Smooth muscle cell (in vitro differentiated cells): Measurements from ENCODE around the gene KIF21A. TPM values are rescaled to one million over a fixed set of nuclear protein-coding genes. Genes with fewer than 3 reads are reported as not detected.

Experiments used
- DNase-seq: peaks from one replicate; lab custom pipeline; 2025; ENCODE audit not compliant: unreplicated experiment; lab: John Stamatoyannopoulos, UW
- H2AFZ ChIP-seq: fragments of 200-600 bp; sonication (generic); 2 replicates; pipeline ENCODE4 v1.6.0; 2016; ENCODE audit warnings: antibody characterized with exemption, low read depth, mild to moderate bottlenecking
- H3F3A ChIP-seq: fragments of 200-600 bp; sonication (generic); 2 replicates; pipeline ENCODE4 v1.6.0; 2017; ENCODE audit warnings: antibody characterized with exemption, low read depth
- H3K27ac ChIP-seq: fragments of 200-600 bp; sonication (generic); 2 replicates; pipeline ENCODE4 v1.5.1; 2016; ENCODE audit warnings: low read depth, mild to moderate bottlenecking
- H3K27me3 ChIP-seq: fragments of 200-600 bp; sonication (generic); 2 replicates; pipeline ENCODE4 v1.6.1; 2016; ENCODE audit warnings: low read depth, mild to moderate bottlenecking
- H3K36me3 ChIP-seq: fragments of 200-600 bp; sonication (generic); 2 replicates; pipeline ENCODE4 v1.5.1; 2016; ENCODE audit warnings: low read depth
- H3K4me1 ChIP-seq: fragments of 200-600 bp; sonication (generic); 2 replicates; pipeline ENCODE4 v1.5.1; 2016; ENCODE audit warnings: low read depth
- H3K4me2 ChIP-seq: fragments of 200-600 bp; sonication (generic); 2 replicates; pipeline ENCODE4 v1.6.0; 2016; ENCODE audit warnings: mild to moderate bottlenecking
- H3K4me3 ChIP-seq: fragments of 200-600 bp; sonication (generic); 2 replicates; pipeline ENCODE4 v1.5.1; 2016; ENCODE audit warnings: mild to moderate bottlenecking
- H3K79me2 ChIP-seq: fragments of 200-600 bp; sonication (generic); 2 replicates; pipeline ENCODE4 v1.6.0; 2016; ENCODE audit warnings: low read depth, mild to moderate bottlenecking
- H3K9ac ChIP-seq: fragments of 200-600 bp; sonication (generic); 2 replicates; pipeline ENCODE4 v1.6.0; 2016; ENCODE audit warnings: low read depth
- H3K9me3 ChIP-seq: fragments of 200-600 bp; sonication (generic); replicated peaks from 2 replicates; pipeline ENCODE4 v1.5.1; 2016; ENCODE audit warnings: low read depth
- H4K20me1 ChIP-seq: fragments of 200-600 bp; sonication (generic); 2 replicates; pipeline ENCODE4 v1.6.0; 2016; ENCODE audit warnings: low read depth
- CTCF ChIP-seq: fragments of 200-600 bp; sonication (generic); IDR thresholded peaks from 2 replicates; pipeline ENCODE4 v1.5.1; 2017; ENCODE audit warnings: borderline replicate concordance, mild to moderate bottlenecking, antibody characterized with exemption; ENCODE audit not compliant: insufficient read depth, poor library complexity, severe bottlenecking
- WGBS: methylation state at CpG from one replicate; pipeline ENCODE4 v1.1.7; 2016; ENCODE audit warnings: low lambda C conversion rate; 5-methylcytosine and 5-hydroxymethylcytosine counted together
- polyA plus RNA-seq: library from polyadenylated mRNA; unstranded; fragments of >200 nt; fragmentation: Nextera tagmentation; extraction: Ambion mirVana; gene quantifications from 2 replicates; pipeline ENCODE4 v1.2.1, GENCODE V29; 2016
- total RNA-seq: library from RNA; depleted of rRNA; stranded (reverse); fragments of >200 nt; gene quantifications from 2 replicates; pipeline ENCODE4 v1.2.3, GENCODE V29; 2014

KIF21A gene
- total and polyA plus RNA-seq, 2 experiments from 2014 or later, result 9.2 to 28.8 TPM

- H3F3A ChIP-seq, result peaks cover 13% of the 10 kb centered on the region
- peaks cover 34% of the 10 kb centered on the region for H3K79me2 ChIP-seq
- WGBS, result 5% methylated on average over 48 of the region's 49 CpGs
- peak; percentile 27 for DNase-seq
- H3K27me3 ChIP-seq, result no peaks in the 10 kb centered on the region
- no peaks in the 10 kb centered on the region for H3K9me3 ChIP-seq
- peak overlapping the region; percentile 63 for H2AFZ ChIP-seq
- H3K9ac ChIP-seq, result peak overlapping the region; percentile 91
- H3K27ac ChIP-seq, result peak overlapping the region; percentile 76
- peak overlapping the region; percentile 90 for H3K4me2 ChIP-seq
- no peaks in the 10 kb centered on the region for H3K36me3 ChIP-seq
- peak overlapping the region; percentile 71 for H3K4me3 ChIP-seq
- peaks cover 24% of the 10 kb centered on the region for H3K4me1 ChIP-seq
- H4K20me1 ChIP-seq, result peaks cover 10% of the 10 kb centered on the region
- TF ChIP-seq CTCF, result no peak
These were observed 723 bp downstream of the KIF21A start for GRCh38 chr12:39441963-39442830.

GRCh38 chr12:39441189-39441962 is 1.5 kb downstream of the KIF21A start:
- H3K79me2 ChIP-seq, result peaks cover 34% of the 10 kb centered on the region
- TF ChIP-seq CTCF, result no peak
- no peak for DNase-seq

GRCh38 chr12:39440781-39441180 is 2.1 kb downstream of the KIF21A start:
- H3K4me1 ChIP-seq, result peaks cover 30% of the 10 kb centered on the region
- no peaks in the 10 kb centered on the region for H3K9me3 ChIP-seq
- peaks cover 10% of the 10 kb centered on the region for H4K20me1 ChIP-seq
- WGBS, result 22% methylated on average over 2 of the region's 2 CpGs
- H3K4me3 ChIP-seq, result peak overlapping the region; percentile 71
- H3K27ac ChIP-seq, result peak overlapping the region; percentile 39
- no peaks in the 10 kb centered on the region for H3K27me3 ChIP-seq
- H3K79me2 ChIP-seq, result peaks cover 37% of the 10 kb centered on the region
- peaks cover 13% of the 10 kb centered on the region for H3F3A ChIP-seq
- no peak for TF ChIP-seq CTCF
- H2AFZ ChIP-seq, result no peak overlapping the region
- DNase-seq, result no peak
- H3K4me2 ChIP-seq, result peak overlapping the region; percentile 90
- H3K36me3 ChIP-seq, result no peaks in the 10 kb centered on the region
- H3K9ac ChIP-seq, result no peak overlapping the region

More at GRCh38 chr12:39441189-39441962, 1.5 kb downstream of the KIF21A start:
- H3K27me3 ChIP-seq, result no peaks in the 10 kb centered on the region
- peak overlapping the region; percentile 76 for H3K27ac ChIP-seq
- peaks cover 10% of the 10 kb centered on the region for H4K20me1 ChIP-seq
- peak overlapping the region; percentile 90 for H3K4me2 ChIP-seq
- no peaks in the 10 kb centered on the region for H3K36me3 ChIP-seq
- H3K4me3 ChIP-seq, result peak overlapping the region; percentile 71
- H2AFZ ChIP-seq, result peak overlapping the region; percentile 63
- peaks cover 13% of the 10 kb centered on the region for H3F3A ChIP-seq
- H3K9ac ChIP-seq, result peak overlapping the region; percentile 91
- WGBS, result 52% methylated on average over 5 of the region's 5 CpGs
- no peaks in the 10 kb centered on the region for H3K9me3 ChIP-seq
- H3K4me1 ChIP-seq, result peaks cover 27% of the 10 kb centered on the region
